Activated CD8-positive, alpha-beta memory T cell treated with anti-CD3 and anti-CD28 coated beads, Interleukin-2, amount 10 ng/mL, durations not matched to agents 7 days and 5 days (primary cell): ENCODE results near the gene NIPAL4. TPM values are rescaled to one million over a fixed set of nuclear protein-coding genes. Genes with fewer than 3 reads are reported as not detected.

Source experiments
- ATAC-seq: fragments of 150-1000 bp; cut with Tn5 transposase; one replicate; pipeline ENCODE4 v1.10.0; 2021; ENCODE audit warnings: moderate library complexity
- CTCF ChIA-PET: fragments of 350-600 bp; sonication (Branson Sonifier 250); formaldehyde crosslinking; loops from one replicate; lab custom pipeline; 2021; ENCODE audit warnings: antibody characterized with exemption; lab: Charles Lee
- DNase-seq: peaks from one replicate; pipeline ENCODE4 v3.0.0-alpha.2; 2020
- H3K27ac Mint-ChIP-seq: one replicate; pipeline ENCODE4 v1.8.0; 2021; ENCODE audit warnings: mild to moderate bottlenecking, mixed read lengths
- H3K27me3 Mint-ChIP-seq: one replicate; pipeline ENCODE4 v1.8.0; 2021; ENCODE audit warnings: mixed read lengths
- H3K36me3 Mint-ChIP-seq: one replicate; pipeline ENCODE4 v1.8.0; 2021; ENCODE audit warnings: mild to moderate bottlenecking, mixed read lengths
- H3K4me1 Mint-ChIP-seq: one replicate; pipeline ENCODE4 v1.8.0; 2021; ENCODE audit warnings: mixed read lengths
- H3K4me3 Mint-ChIP-seq: one replicate; pipeline ENCODE4 v1.8.0; 2021; ENCODE audit warnings: mild to moderate bottlenecking, moderate library complexity, mixed read lengths
- H3K9me3 Mint-ChIP-seq: one replicate; pipeline ENCODE4 v1.8.0; 2022; ENCODE audit warnings: low read depth, mixed read lengths
- total RNA-seq, 2 experiments: library from RNA; stranded (reverse); gene quantifications; one replicate each; pipeline ENCODE4 v1.2.3, GENCODE V29; 2021

NIPAL4 gene
- total RNA-seq, 2 experiments from 2014 or later: 0.37 TPM; not detected in 1

- DNase-seq: no peak
- H3K9me3 Mint-ChIP-seq: no peaks in the 10 kb centered on the region
- CTCF ChIA-PET: interaction anchor here (1.2 to 4.1 kb wide), 2 partner anchors 9 to 121 kb away, joined by 4 to 14 read pairs; partner anchors contain the start of gene NIPAL4
- no peaks in the 10 kb centered on the region for H3K36me3 Mint-ChIP-seq
- H3K4me1 Mint-ChIP-seq: peaks cover 3% of the 10 kb centered on the region
- H3K4me3 Mint-ChIP-seq: no peak overlapping the region
- peaks cover 8% of the 10 kb centered on the region for H3K27me3 Mint-ChIP-seq
- H3K27ac Mint-ChIP-seq: no peak overlapping the region
- ATAC-seq: no peak
These were observed 10.0 kb upstream of the NIPAL4 start for GRCh38 chr5:157450024-157450423.

GRCh38 chr5:157451806-157452205, 8.2 kb upstream of the NIPAL4 start:
- CTCF ChIA-PET: no interaction called here
- H3K27ac Mint-ChIP-seq: no peak overlapping the region

GRCh38 chr5:157454273-157454672, 5.7 kb upstream of the NIPAL4 start:
- Mint-ChIP-seq H3K27ac (no peak overlapping the region), H3K4me3 (no peak overlapping the region), H3K9me3 (no peaks in the 10 kb centered on the region), H3K4me1 (peaks cover 7% of the 10 kb centered on the region), H3K36me3 (no peaks in the 10 kb centered on the region), H3K27me3 (peaks cover 15% of the 10 kb centered on the region)
- CTCF ChIA-PET: no interaction called here
- no peak for ATAC-seq
- DNase-seq: peak; percentile 31

More at GRCh38 chr5:157451806-157452205, 8.2 kb upstream of the NIPAL4 start:
- H3K27me3 Mint-ChIP-seq: peaks cover 5% of the 10 kb centered on the region
- no peaks in the 10 kb centered on the region for H3K36me3 Mint-ChIP-seq
- peaks cover 7% of the 10 kb centered on the region for H3K4me1 Mint-ChIP-seq
- H3K4me3 Mint-ChIP-seq: no peak overlapping the region
- DNase-seq (peak; percentile 21), ATAC-seq (no peak)
- no peaks in the 10 kb centered on the region for H3K9me3 Mint-ChIP-seq

DNA sequence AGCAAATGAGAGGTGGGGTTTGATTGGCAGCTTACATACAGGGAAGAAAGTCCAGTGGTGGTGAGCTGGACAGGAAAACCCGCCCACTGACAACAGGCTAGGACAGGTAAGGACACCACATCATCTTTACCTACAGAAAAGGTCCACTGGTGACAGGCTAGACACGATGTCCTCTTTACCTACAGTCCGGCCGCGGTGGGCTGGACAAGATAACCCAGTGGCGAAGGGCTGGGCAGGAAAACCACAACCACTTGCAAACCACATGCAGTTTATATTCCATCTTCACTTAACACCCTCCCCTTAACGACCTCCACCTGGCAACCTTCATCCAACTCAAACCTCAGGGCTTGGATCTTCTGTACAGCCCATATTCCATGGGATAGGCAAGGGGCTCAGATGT, 5.0 kb upstream of the NIPAL4 start:
- no peak overlapping the region for H3K4me3 Mint-ChIP-seq
- ATAC-seq: no peak
- H3K27ac Mint-ChIP-seq: no peak overlapping the region
- DNase-seq: no peak
- H3K27me3 Mint-ChIP-seq: peaks cover 20% of the 10 kb centered on the region
- CTCF ChIA-PET: no interaction called here
- no peaks in the 10 kb centered on the region for H3K36me3 Mint-ChIP-seq
- H3K9me3 Mint-ChIP-seq: no peaks in the 10 kb centered on the region
- peaks cover 7% of the 10 kb centered on the region for H3K4me1 Mint-ChIP-seq

- peaks cover 16% of the 10 kb centered on the region for H3K4me1 Mint-ChIP-seq
- no peak for DNase-seq
- no peaks in the 10 kb centered on the region for H3K9me3 Mint-ChIP-seq
- ATAC-seq: no peak
- H3K27ac Mint-ChIP-seq: no peak overlapping the region
- no peak overlapping the region for H3K4me3 Mint-ChIP-seq
- H3K27me3 Mint-ChIP-seq: peaks cover 31% of the 10 kb centered on the region
- H3K36me3 Mint-ChIP-seq: no peaks in the 10 kb centered on the region
- CTCF ChIA-PET: interaction anchor here (1.2 kb wide), 1 partner anchor 24 kb away, joined by 3 read pairs; no protein-coding TSS in a partner anchor
These were observed 3.7 kb upstream of the NIPAL4 start for GRCh38 chr5:157456301-157456700.

DNA sequence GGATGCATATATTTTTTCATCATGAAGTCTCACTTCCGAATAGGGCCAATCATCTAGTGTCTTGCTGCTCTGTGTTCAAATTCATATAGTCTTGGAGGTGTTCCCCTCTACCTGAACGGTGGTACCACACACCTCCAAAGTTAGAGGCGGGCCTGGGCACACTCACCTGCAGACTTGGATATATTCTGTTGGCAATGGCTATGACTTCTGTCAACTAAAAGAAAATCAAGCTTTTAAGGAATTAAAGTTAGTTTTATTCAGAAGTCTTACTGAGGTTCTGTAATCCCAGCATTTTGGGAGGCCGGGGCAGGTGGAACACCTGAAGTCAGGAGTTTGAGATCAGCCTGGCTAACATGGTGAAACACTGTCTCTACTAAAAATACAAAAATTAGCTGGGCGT, 2.6 kb upstream of the NIPAL4 start:
- Mint-ChIP-seq H3K4me1 (peaks cover 16% of the 10 kb centered on the region), H3K27me3 (peaks cover 37% of the 10 kb centered on the region), H3K36me3 (no peaks in the 10 kb centered on the region), H3K27ac (no peak overlapping the region), H3K4me3 (no peak overlapping the region), H3K9me3 (no peaks in the 10 kb centered on the region)
- CTCF ChIA-PET: interaction anchor here (0.7 to 3.7 kb wide), 4 partner anchors 8 to 286 kb away, joined by 3 to 14 read pairs (median 3); partner anchors contain the start of gene LSM11
- ATAC-seq (no peak), DNase-seq (no peak)

DNA sequence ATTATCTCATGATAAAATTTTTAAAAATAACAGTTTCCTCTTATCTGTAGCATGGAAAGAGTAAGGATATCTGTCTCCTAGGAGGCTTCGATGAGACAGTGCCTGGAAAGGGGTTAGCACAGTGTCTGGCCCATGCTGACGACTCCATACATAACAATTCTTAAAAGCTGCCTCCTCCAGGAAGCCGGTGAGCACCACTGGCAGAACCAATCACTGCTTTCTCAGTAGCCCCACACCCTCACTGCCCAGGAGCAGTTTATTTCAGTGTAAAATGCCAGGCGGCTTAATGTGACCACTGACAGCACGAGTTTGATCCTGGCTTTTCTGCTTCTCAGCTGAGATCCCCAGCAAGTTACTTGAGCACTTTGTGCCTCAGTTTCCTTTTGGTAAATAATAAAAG, 1.2 kb upstream of the NIPAL4 start:
- H3K4me3 Mint-ChIP-seq: no peak overlapping the region
- no peaks in the 10 kb centered on the region for H3K9me3 Mint-ChIP-seq
- H3K27me3 Mint-ChIP-seq: peaks cover 37% of the 10 kb centered on the region
- CTCF ChIA-PET: interaction anchor here (1.9 to 3.7 kb wide), 3 partner anchors 9 to 26 kb away, joined by 6 to 23 read pairs (median 14); no protein-coding TSS in a partner anchor
- H3K36me3 Mint-ChIP-seq: peaks cover 2% of the 10 kb centered on the region
- no peak overlapping the region for H3K27ac Mint-ChIP-seq
- ATAC-seq (no peak), DNase-seq (no peak)
- H3K4me1 Mint-ChIP-seq: peaks cover 19% of the 10 kb centered on the region

DNA sequence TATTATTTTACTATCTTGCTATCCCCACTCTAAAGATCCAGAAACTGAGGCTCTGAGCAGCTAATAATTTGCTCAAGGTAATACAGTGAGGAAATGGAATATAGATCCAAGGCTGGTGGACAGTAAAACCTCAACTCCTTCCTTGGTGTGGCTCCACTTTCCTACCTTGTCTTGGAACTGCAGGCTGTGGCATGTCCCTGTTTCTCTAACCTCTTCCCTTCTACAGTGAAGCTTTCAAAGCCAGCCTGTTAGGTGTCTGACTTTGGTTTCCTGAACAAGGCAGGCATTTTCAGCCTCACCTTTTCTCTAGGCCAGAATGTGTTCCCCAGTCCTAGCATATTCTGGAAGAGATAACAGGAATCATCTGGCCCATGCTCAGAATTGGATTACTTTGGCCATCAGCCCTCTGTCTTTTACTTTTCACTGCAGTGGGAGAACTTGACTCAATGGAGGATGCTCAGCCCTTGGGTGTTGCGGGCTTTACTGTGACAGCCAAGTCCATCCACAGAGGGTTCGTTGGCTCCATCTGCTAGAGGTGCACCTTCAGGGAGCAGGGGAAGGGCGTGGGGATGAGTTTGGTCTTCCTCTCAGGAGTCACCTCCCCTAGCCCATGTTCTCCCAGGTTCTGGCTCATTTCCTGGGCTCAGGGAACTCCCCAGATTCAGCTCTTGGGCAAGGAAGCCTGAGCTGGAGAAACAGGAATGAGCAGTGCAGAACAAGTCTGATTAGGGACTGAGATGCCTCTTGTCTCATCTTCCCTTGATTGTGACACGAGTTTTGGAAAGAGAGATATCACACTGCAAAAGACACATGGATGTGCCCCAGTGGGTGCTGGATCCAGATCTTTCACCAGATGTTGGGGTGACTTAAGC, 1.1 kb downstream of the NIPAL4 start:
- Mint-ChIP-seq H3K9me3 (no peaks in the 10 kb centered on the region), H3K4me3 (no peak overlapping the region), H3K4me1 (peaks cover 32% of the 10 kb centered on the region), H3K27me3 (peaks cover 32% of the 10 kb centered on the region), H3K27ac (no peak overlapping the region), H3K36me3 (peaks cover 3% of the 10 kb centered on the region)
- CTCF ChIA-PET: interaction anchor here (1.0 to 3.7 kb wide), 8 partner anchors 9 to 282 kb away, joined by 3 to 23 read pairs (median 5); partner anchors contain the start of gene LSM11
- DNase-seq (no peak), ATAC-seq (no peak)

DNA sequence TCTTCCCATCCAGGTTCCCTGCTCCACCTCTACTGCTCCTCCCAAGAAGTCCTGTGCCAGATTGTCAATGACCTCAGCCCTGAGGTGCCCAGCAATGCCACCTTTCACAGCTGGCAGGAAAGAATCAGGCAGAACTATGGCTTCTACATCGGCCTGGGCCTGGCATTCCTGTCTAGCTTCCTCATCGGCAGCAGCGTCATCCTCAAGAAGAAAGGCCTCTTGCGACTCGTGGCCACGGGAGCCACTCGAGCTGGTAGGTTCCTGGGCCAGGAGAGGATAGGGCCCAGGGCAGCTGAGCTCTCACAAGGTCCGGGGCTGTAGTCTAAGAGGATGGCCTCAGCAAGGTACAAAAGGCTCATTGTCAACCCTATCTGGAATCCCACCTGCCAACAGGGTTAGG, 3.1 kb downstream of the NIPAL4 start:
- H3K4me3 Mint-ChIP-seq: no peak overlapping the region

GRCh38 chr5:157463621-157464518, 3.9 kb downstream of the NIPAL4 start:
- peaks cover 32% of the 10 kb centered on the region for H3K4me1 Mint-ChIP-seq
- peak; percentile 3 for ATAC-seq
- H3K36me3 Mint-ChIP-seq: peaks cover 3% of the 10 kb centered on the region
- peak overlapping the region; percentile 25 for H3K27ac Mint-ChIP-seq
- H3K9me3 Mint-ChIP-seq: no peaks in the 10 kb centered on the region
- H3K4me3 Mint-ChIP-seq: peak overlapping the region; percentile 0
- DNase-seq: no peak
- CTCF ChIA-PET: interaction anchor here (0.8 to 3.9 kb wide), 5 partner anchors 8 to 280 kb away, joined by 3 to 10 read pairs (median 3); partner anchors contain the start of gene LSM11
- H3K27me3 Mint-ChIP-seq: peaks cover 26% of the 10 kb centered on the region

More for the DNA sequence above, 3.1 kb downstream of the NIPAL4 start:
- Mint-ChIP-seq H3K27me3 (peaks cover 32% of the 10 kb centered on the region), H3K4me1 (peaks cover 32% of the 10 kb centered on the region), H3K9me3 (no peaks in the 10 kb centered on the region), H3K27ac (no peak overlapping the region), H3K36me3 (peaks cover 3% of the 10 kb centered on the region)
- CTCF ChIA-PET: interaction anchor here (0.8 to 3.9 kb wide), 5 partner anchors 9 to 281 kb away, joined by 3 to 10 read pairs (median 3); partner anchors contain the start of gene LSM11
- ATAC-seq (no peak), DNase-seq (no peak)

DNA sequence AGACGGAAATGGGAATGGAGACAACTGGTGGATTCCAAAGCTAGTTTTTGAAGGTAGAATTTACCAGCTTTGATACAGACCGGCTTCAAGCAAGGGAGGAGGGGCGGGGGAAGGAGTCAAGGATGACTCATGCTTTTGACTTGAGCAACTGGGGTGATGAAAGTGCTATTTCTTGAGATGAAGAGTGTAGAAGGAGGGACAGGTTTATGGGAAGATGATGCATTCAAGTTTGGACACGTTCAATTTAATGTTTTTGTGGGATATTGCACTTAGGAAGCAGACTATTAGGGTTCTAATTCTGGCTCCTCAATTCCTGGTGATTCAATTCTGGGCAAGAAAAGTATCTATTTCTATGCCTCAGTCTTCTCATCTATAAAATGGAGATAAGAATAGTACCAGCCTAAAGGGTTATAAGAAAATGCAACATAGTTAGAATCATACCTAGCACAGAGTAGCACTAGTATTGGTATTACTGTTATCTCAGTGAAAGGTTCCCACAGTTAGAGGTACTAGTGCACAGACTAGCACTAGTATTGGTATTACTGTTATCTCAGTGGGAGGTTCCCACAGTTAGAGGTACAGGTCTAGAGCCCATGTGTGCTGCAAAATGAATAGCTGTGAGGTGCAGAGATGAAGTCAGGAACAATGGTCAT, 4.6 kb downstream of the NIPAL4 start:
- Mint-ChIP-seq H3K9me3 (no peaks in the 10 kb centered on the region), H3K4me3 (peak overlapping the region; percentile 0), H3K36me3 (peaks cover 3% of the 10 kb centered on the region), H3K27me3 (peaks cover 18% of the 10 kb centered on the region), H3K4me1 (peaks cover 32% of the 10 kb centered on the region), H3K27ac (peak overlapping the region; percentile 47)
- ATAC-seq (peak; percentile 83), DNase-seq (peak; percentile 78)
- CTCF ChIA-PET: interaction anchor here (1.2 to 3.9 kb wide), 4 partner anchors 65 to 279 kb away, joined by 3 to 10 read pairs (median 4); partner anchors contain the start of gene LSM11

GRCh38 chr5:157468293-157468965, 8.4 kb downstream of the NIPAL4 start:
- H3K4me1 Mint-ChIP-seq: peaks cover 23% of the 10 kb centered on the region
- H3K27ac Mint-ChIP-seq: no peak overlapping the region
- DNase-seq: no peak
- H3K9me3 Mint-ChIP-seq: no peaks in the 10 kb centered on the region
- no peaks in the 10 kb centered on the region for H3K27me3 Mint-ChIP-seq
- CTCF ChIA-PET: interaction anchor here (1.0 to 4.0 kb wide), 7 partner anchors 9 to 275 kb away, joined by 3 to 23 read pairs (median 5); partner anchors contain the start of genes LSM11 and NIPAL4
- peaks cover 8% of the 10 kb centered on the region for H3K36me3 Mint-ChIP-seq
- no peak for ATAC-seq
- no peak overlapping the region for H3K4me3 Mint-ChIP-seq
